Tibial artery (tissue), 4 donors: ENCODE measurements around the gene STAT3.

Experiments
- DNase-seq, 2 donors: peaks; one replicate each; pipeline ENCODE4 v3.0.0-alpha.2; 2019
- H3K27ac ChIP-seq, 2 donors: fragments of 200-600 bp; sonication (generic) in 1 of 2; 1 replicate in 1 of 2; 2 replicates in 1 of 2; pipeline ENCODE4 v1.5.1; 2018 to 2019; ENCODE audit warnings: mild to moderate bottlenecking in 1 of 2
- H3K27me3 ChIP-seq, 2 donors: fragments of 200-600 bp; sonication (generic) in 1 of 2; one replicate each; pipeline versions ENCODE4 v1.5.1 to v1.6.0; 2016 to 2019
- H3K36me3 ChIP-seq, 3 donors: fragments of 200-600 bp; sonication (generic) in 2 of 3; one replicate each; pipeline ENCODE4 v1.5.1; 2016 to 2019; ENCODE audit warnings: mild to moderate bottlenecking in 2 of 3
- H3K4me1 ChIP-seq, 4 donors: fragments of 200-600 bp; sonication (generic) in 2 of 4; 1 replicate in 3 of 4; 2 replicates in 1 of 4; pipeline ENCODE4 v1.5.1; 2016 to 2019
- H3K4me3 ChIP-seq, 2 donors: fragments of 200-600 bp; sonication (generic) in 1 of 2; 1 replicate in 1 of 2; 2 replicates in 1 of 2; pipeline ENCODE4 v1.5.1; 2018 to 2019; ENCODE audit warnings: mild to moderate bottlenecking in 2 of 2
- H3K9me3 ChIP-seq, 3 donors: fragments of 200-600 bp; sonication (generic) in 1 of 3; one replicate each; pipeline ENCODE4 v1.5.1; 2016 to 2019
- CTCF ChIP-seq, 2 experiments: fragments of 200-600 bp in 1 of 2; fragments of 450-650 bp in 1 of 2; IDR thresholded peaks; one replicate each; pipeline ENCODE4 v1.5.1; 2017 to 2019; ENCODE audit warnings: antibody characterized with exemption in 2 of 2, mild to moderate bottlenecking in 1 of 2, moderate library complexity in 1 of 2
- intact Hi-C: fragments of 100-400 bp; cut with DNase I; formaldehyde crosslinking; loops from one replicate; pipeline ENCODE4 v1.15.0; 2023; ENCODE audit warnings: low total_unique reads

STAT3 gene

GRCh38 chr17:42386777-42387657, 1.2 kb downstream of the STAT3 start:
- H3K9me3 ChIP-seq: no peaks in the 10 kb centered on the region
- no peaks in the 10 kb centered on the region for H3K27me3 ChIP-seq
- H3K4me1 ChIP-seq: peaks cover 0 to 59% (median 32%) of the 10 kb centered on the region in 4 donors
- peak overlapping the region; percentile 98 to 100 for H3K27ac ChIP-seq
- no peak for DNase-seq
- no peak for TF ChIP-seq CTCF (IDR thresholded peaks at IDR 0.05)
- no peaks in the 10 kb centered on the region for H3K36me3 ChIP-seq
- H3K4me3 ChIP-seq: peak overlapping the region; percentile 97 to 99
- intact Hi-C loops: no loop called here

GRCh38 chr17:42381898-42382297, 6.3 kb downstream of the STAT3 start:
- intact Hi-C loops: no loop called here
- peak overlapping the region in 1 of 2 donors; percentile 71 for H3K27ac ChIP-seq

GRCh38 chr17:42380935-42381334, 7.3 kb downstream of the STAT3 start:
- TF ChIP-seq CTCF (IDR thresholded peaks at IDR 0.05): no peak
- H3K36me3 ChIP-seq: no peaks in the 10 kb centered on the region
- no peak overlapping the region for H3K4me3 ChIP-seq
- no peaks in the 10 kb centered on the region for H3K9me3 ChIP-seq
- intact Hi-C loops: no loop called here
- no peaks in the 10 kb centered on the region for H3K27me3 ChIP-seq
- peak overlapping the region in 1 of 2 donors; percentile 71 for H3K27ac ChIP-seq
- DNase-seq: no peak
- peaks cover 0 to 100% (median 58%) of the 10 kb centered on the region in 4 donors for H3K4me1 ChIP-seq

More at GRCh38 chr17:42381898-42382297, 6.3 kb downstream of the STAT3 start:
- TF ChIP-seq CTCF (IDR thresholded peaks at IDR 0.05): no peak
- no peak for DNase-seq
- Histone ChIP-seq H3K4me3 (no peak overlapping the region), H3K27me3 (no peaks in the 10 kb centered on the region), H3K36me3 (no peaks in the 10 kb centered on the region), H3K9me3 (no peaks in the 10 kb centered on the region), H3K4me1 (peaks cover 0 to 100% (median 64%) of the 10 kb centered on the region in 4 donors)

GRCh38 chr17:42378959-42379594, 9.2 kb downstream of the STAT3 start:
- H3K4me1 ChIP-seq: peaks cover 0 to 98% (median 49%) of the 10 kb centered on the region in 4 donors

More at GRCh38 chr17:42378959-42379594, 9.2 kb downstream of the STAT3 start:
- DNase-seq: no peak
- peak overlapping the region; percentile 64 to 71 for H3K27ac ChIP-seq
- no peaks in the 10 kb centered on the region for H3K36me3 ChIP-seq
- no peak for TF ChIP-seq CTCF (IDR thresholded peaks at IDR 0.05)
- no peaks in the 10 kb centered on the region for H3K9me3 ChIP-seq
- intact Hi-C loops: no loop called here
- H3K27me3 ChIP-seq: no peaks in the 10 kb centered on the region
- peak overlapping the region; percentile 31 to 33 for H3K4me3 ChIP-seq
